ENCODE results near the gene NAT16. TPM values are rescaled to one million over a fixed set of nuclear protein-coding genes. Genes with fewer than 3 reads are reported as not detected.

Gene NAT16
- total RNA-seq, 1 donor: not detected

DNA sequence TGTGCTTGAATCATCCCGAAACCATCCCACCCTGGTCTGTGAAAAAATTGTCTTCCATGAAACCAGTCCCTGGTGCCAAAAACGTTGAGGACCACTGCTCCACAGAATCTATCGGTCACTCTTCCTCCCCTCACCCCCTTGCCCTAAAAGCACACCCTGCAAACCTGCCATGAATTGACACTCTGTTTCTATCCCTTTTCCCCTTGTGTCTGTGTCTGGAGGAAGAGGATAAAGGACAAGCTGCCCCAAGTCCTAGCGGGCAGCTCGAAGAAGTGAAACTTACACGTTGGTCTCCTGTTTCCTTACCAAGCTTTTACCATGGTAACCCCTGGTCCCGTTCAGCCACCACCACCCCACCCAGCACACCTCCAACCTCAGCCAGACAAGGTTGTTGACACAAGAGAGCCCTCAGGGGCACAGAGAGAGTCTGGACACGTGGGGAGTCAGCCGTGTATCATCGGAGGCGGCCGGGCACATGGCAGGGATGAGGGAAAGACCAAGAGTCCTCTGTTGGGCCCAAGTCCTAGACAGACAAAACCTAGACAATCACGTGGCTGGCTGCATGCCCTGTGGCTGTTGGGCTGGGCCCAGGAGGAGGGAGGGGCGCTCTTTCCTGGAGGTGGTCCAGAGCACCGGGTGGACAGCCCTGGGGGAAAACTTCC lies 54.0 kb downstream of the NAT16 start:
- TF ChIP-seq, protein P1, sequence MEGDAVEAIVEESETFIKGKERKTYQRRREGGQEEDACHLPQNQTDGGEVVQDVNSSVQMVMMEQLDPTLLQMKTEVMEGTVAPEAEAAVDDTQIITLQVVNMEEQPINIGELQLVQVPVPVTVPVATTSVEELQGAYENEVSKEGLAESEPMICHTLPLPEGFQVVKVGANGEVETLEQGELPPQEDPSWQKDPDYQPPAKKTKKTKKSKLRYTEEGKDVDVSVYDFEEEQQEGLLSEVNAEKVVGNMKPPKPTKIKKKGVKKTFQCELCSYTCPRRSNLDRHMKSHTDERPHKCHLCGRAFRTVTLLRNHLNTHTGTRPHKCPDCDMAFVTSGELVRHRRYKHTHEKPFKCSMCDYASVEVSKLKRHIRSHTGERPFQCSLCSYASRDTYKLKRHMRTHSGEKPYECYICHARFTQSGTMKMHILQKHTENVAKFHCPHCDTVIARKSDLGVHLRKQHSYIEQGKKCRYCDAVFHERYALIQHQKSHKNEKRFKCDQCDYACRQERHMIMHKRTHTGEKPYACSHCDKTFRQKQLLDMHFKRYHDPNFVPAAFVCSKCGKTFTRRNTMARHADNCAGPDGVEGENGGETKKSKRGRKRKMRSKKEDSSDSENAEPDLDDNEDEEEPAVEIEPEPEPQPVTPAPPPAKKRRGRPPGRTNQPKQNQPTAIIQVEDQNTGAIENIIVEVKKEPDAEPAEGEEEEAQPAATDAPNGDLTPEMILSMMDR (IDR thresholded peaks at IDR 0.05; ENCODE audit: extremely low read depth, low read depth, low read length): no peak
- peaks cover 30% of the 10 kb centered on the region for H3K36me3 ChIP-seq (ENCODE audit: insufficient read depth, low read length)
- peaks cover 27% of the 10 kb centered on the region for H3K79me2 ChIP-seq (ENCODE audit: insufficient read depth, low read length)
- peak overlapping the region; percentile 82 for H3K4me3 ChIP-seq (ENCODE audit: insufficient read depth, low read length)
- peak overlapping the region; percentile 98 for H3K4me2 ChIP-seq (ENCODE audit: insufficient read depth, low read length)
- no peaks in the 10 kb centered on the region for H3K9me3 ChIP-seq (ENCODE audit: low read depth, low read length)
- H3K27me3 ChIP-seq (ENCODE audit: insufficient read depth, low read length): no peaks in the 10 kb centered on the region
- H3K27ac ChIP-seq (ENCODE audit: low read depth, low read length): peak overlapping the region; percentile 98
- peaks cover 57% of the 10 kb centered on the region for H3K4me1 ChIP-seq (ENCODE audit: insufficient read depth, low read length)
- H4K20me1 ChIP-seq (ENCODE audit: insufficient read depth, low read length): peaks cover 27% of the 10 kb centered on the region
- peak; percentile 69 for DNase-seq (ENCODE audit: insufficient read length, low spot score, missing footprints)
- no peak overlapping the region for H2AFZ ChIP-seq (ENCODE audit: low read length)

DNA sequence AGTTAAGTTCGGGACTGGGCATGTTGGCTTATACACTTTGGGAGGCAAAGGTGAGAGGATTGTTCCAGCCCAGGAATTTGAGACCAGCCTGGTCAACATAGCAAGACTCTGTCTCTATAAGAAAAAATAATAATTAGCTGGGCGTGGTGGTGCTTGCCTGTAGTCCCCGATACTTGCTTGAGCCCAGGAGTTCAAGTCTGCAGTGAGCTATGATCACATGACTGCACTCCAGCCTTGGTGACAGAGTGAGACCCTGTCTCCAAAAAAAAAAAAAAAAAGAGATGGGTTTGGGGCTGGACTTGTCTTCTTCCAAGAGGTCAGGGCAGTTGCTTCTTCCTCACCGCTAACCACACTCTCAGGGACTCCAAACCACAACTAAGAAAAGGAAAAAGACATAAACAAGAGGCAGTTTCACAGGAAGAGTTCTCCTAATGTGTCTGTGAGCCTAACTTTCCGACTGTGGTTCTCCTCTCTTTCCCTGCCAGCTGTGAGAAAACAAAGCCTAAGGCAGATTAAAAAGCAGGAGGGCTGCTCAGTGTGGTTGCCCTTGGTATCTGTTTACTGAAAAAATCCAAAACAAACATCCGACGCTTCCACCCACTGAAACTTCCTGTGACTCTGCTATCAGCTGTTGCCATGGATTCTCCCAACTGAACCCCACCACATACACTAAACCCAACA lies 55.6 kb downstream of the NAT16 start:
- H3K27ac ChIP-seq (ENCODE audit: low read depth, low read length): peak overlapping the region; percentile 98
- no peaks in the 10 kb centered on the region for H3K9me3 ChIP-seq (ENCODE audit: low read depth, low read length)
- TF ChIP-seq, protein P1 (IDR thresholded peaks at IDR 0.05; ENCODE audit: extremely low read depth, low read depth, low read length): no peak
- peaks cover 18% of the 10 kb centered on the region for H4K20me1 ChIP-seq (ENCODE audit: insufficient read depth, low read length)
- H3K4me2 ChIP-seq (ENCODE audit: insufficient read depth, low read length): peak overlapping the region; percentile 28
- H3K4me3 ChIP-seq (ENCODE audit: insufficient read depth, low read length): no peak overlapping the region
- DNase-seq (ENCODE audit: insufficient read length, low spot score, missing footprints): peak; percentile 21
- peaks cover 69% of the 10 kb centered on the region for H3K4me1 ChIP-seq (ENCODE audit: insufficient read depth, low read length)
- no peaks in the 10 kb centered on the region for H3K27me3 ChIP-seq (ENCODE audit: insufficient read depth, low read length)
- no peak overlapping the region for H2AFZ ChIP-seq (ENCODE audit: low read length)
- peaks cover 27% of the 10 kb centered on the region for H3K79me2 ChIP-seq (ENCODE audit: insufficient read depth, low read length)
- H3K36me3 ChIP-seq (ENCODE audit: insufficient read depth, low read length): peaks cover 15% of the 10 kb centered on the region

DNA sequence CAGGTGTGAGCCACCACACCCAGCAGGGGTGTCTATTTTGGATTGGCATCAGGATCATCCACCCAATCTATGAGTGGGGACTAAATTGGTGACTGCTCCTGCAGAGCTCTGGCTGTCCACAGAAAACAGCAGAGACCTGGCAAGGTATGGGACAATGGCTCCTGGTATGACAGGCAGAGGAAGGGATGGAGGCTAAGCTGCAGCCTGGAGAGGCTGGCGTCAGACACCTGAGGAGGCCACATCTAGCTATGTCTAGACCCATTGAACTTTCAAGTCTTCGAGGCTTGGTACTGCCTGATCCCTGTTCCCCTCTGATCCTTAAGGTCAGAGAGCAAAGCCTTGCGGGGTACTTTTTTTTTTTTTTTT lies 56.4 kb downstream of the NAT16 start:
- no peak overlapping the region for H3K4me2 ChIP-seq (ENCODE audit: insufficient read depth, low read length)
- H4K20me1 ChIP-seq (ENCODE audit: insufficient read depth, low read length): peaks cover 16% of the 10 kb centered on the region
- H3K27me3 ChIP-seq (ENCODE audit: insufficient read depth, low read length): no peaks in the 10 kb centered on the region
- H3K9me3 ChIP-seq (ENCODE audit: low read depth, low read length): no peaks in the 10 kb centered on the region
- TF ChIP-seq, protein P1 (IDR thresholded peaks at IDR 0.05; ENCODE audit: extremely low read depth, low read depth, low read length): no peak
- peaks cover 26% of the 10 kb centered on the region for H3K79me2 ChIP-seq (ENCODE audit: insufficient read depth, low read length)
- peaks cover 13% of the 10 kb centered on the region for H3K36me3 ChIP-seq (ENCODE audit: insufficient read depth, low read length)
- H3K27ac ChIP-seq (ENCODE audit: low read depth, low read length): peak overlapping the region; percentile 98
- H3K4me3 ChIP-seq (ENCODE audit: insufficient read depth, low read length): no peak overlapping the region
- peaks cover 76% of the 10 kb centered on the region for H3K4me1 ChIP-seq (ENCODE audit: insufficient read depth, low read length)
- no peak for DNase-seq (ENCODE audit: insufficient read length, low spot score, missing footprints)
- H2AFZ ChIP-seq (ENCODE audit: low read length): no peak overlapping the region

DNA sequence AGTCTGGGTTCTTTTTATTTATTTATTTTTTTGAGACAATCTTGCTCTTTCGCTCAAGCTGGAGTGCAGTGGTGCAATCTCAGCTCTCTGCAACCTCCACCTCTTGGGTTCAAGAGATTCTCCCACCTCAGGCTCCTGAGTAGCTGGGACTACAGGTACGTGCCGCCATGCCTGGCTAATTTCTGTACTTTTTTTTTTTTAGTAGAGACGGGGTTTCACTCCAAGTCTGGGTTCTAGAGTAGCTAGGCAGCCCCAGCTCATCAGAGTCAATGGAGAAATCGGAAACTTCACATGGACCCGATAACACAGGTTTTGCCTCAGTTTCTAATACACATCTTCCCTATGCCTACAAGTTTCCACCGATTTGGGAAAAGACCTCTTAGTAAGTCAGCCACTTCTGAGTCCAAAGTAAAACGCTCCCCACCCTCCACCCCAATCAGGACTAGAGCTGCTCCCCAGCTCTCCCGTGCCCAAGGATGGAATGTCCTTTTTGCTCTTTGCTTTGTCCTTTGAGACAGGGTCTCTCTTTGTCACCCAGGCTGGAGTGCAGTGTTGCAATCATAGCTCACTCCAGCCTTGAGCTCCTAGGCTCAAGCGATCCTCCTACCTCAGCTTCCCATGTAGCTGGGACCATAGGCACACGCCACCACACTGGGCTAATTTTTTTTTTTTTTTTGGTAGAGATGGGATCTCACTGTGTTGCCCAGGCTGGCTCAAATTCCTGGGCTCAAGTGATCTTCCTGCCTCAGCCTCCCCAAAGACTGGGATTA lies 57.0 kb downstream of the NAT16 start:
- Histone ChIP-seq H3K36me3 (ENCODE audit: insufficient read depth, low read length) (peaks cover 7% of the 10 kb centered on the region), H2AFZ (ENCODE audit: low read length) (no peak overlapping the region), H3K79me2 (ENCODE audit: insufficient read depth, low read length) (peaks cover 20% of the 10 kb centered on the region), H3K27me3 (ENCODE audit: insufficient read depth, low read length) (no peaks in the 10 kb centered on the region), H4K20me1 (ENCODE audit: insufficient read depth, low read length) (peaks cover 11% of the 10 kb centered on the region), H3K4me1 (ENCODE audit: insufficient read depth, low read length) (peaks cover 76% of the 10 kb centered on the region), H3K4me3 (ENCODE audit: insufficient read depth, low read length) (peak overlapping the region; percentile 63), H3K9me3 (ENCODE audit: low read depth, low read length) (no peaks in the 10 kb centered on the region), H3K27ac (ENCODE audit: low read depth, low read length) (peak overlapping the region; percentile 98), H3K4me2 (ENCODE audit: insufficient read depth, low read length) (peak overlapping the region; percentile 78)
- TF ChIP-seq, protein P1 (IDR thresholded peaks at IDR 0.05; ENCODE audit: extremely low read depth, low read depth, low read length): no peak
- no peak for DNase-seq (ENCODE audit: insufficient read length, low spot score, missing footprints)

All from osteoblast (primary cell).